ENCODE measurements around the gene NAT8. TPM values are rescaled to one million over a fixed set of nuclear protein-coding genes. Genes with fewer than 3 reads are reported as not detected.

Gene NAT8
- total and polyA plus RNA-seq, 2 of the 8 experiments (the other 6 are each of a cell fraction or from before 2014, with no cell fraction given), result not detected

DNA sequence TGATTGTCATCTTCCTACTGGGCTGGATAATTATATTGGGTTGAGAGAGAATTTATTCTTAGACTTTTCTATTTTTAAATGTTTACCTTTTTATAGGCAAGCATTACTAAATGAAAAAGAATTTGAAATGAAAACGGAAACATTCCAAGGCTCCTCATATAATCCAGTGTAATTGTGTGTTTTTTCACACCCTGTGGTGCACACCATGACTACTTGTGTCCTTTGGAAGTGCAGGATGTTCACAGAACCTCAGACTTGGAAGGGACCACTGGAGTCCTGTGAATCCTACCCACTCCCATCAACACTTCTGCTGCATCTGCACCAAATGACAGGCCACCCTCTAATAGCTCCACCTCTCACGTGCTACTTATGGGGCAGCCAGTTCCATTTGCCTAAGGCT is 48.0 kb downstream of the NAT8 start (continued):
- no peak for TF ChIP-seq KDM5A (IDR thresholded peaks at IDR 0.05; ENCODE audit: low read length)
